Measurements from ENCODE around the gene NAV2.

Gene NAV2

DNA sequence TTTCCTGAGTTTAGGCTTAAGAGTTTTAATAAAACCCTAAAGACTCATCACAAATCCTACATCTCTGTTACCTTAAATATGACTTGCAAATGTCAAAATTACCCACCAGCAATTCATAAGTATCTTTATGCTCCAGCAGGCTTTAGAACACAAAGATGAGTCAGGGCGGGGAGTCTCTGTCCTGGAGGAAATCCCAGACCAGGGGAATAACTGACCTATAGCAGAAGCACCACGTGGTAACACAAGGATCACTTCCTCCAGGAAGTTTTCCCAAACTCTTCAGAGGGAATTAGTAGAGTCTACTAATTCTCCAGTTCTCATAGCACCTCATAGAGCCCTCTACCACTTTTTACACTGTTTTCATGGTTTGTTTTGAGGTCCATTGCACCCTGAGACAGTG is 217.0 kb downstream of the NAV2 start:
- no peak for DNase-seq (ENCODE audit: low read depth)
- TF ChIP-seq, protein P1, sequence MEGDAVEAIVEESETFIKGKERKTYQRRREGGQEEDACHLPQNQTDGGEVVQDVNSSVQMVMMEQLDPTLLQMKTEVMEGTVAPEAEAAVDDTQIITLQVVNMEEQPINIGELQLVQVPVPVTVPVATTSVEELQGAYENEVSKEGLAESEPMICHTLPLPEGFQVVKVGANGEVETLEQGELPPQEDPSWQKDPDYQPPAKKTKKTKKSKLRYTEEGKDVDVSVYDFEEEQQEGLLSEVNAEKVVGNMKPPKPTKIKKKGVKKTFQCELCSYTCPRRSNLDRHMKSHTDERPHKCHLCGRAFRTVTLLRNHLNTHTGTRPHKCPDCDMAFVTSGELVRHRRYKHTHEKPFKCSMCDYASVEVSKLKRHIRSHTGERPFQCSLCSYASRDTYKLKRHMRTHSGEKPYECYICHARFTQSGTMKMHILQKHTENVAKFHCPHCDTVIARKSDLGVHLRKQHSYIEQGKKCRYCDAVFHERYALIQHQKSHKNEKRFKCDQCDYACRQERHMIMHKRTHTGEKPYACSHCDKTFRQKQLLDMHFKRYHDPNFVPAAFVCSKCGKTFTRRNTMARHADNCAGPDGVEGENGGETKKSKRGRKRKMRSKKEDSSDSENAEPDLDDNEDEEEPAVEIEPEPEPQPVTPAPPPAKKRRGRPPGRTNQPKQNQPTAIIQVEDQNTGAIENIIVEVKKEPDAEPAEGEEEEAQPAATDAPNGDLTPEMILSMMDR (IDR thresholded peaks at IDR 0.05; ENCODE audit: insufficient read depth, low read depth, low read length, missing control alignments): no peak
- no peak overlapping the region for H3K4me3 ChIP-seq (ENCODE audit: low read depth, low read length)

DNA sequence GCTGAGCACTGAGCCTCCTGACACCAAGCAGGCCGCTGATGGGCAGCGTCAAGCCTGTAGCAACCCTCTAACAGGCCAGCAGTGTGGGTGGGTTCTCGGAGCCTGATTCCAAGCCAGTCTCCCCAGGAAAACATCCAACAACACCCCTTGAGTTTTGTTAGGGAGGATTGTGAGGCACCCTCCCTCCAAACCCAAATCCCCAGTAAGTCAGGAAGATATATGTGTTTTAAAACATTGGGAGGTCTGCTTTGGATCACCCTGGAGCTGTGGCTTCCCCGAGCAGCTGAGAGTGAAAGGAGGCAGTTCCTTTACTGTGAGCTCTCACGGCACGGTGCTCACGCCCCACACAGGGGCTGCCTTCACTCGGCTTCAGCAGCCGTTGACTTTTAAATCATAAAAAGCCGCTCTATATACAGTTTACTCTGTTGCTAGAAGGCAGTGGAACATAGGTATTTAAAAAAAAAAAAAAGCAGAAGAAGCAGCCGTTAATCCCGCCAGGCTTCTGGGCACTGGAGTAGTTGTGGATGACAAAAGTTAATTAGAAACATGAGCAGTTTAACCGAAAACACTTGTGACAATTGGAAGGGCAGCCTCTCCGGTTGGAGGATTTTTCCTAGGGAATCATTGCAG is 218.6 kb downstream of the NAV2 start:
- TF ChIP-seq, protein P1 (IDR thresholded peaks at IDR 0.05; ENCODE audit: insufficient read depth, low read depth, low read length, missing control alignments): no peak
- no peak overlapping the region for H3K4me3 ChIP-seq (ENCODE audit: low read depth, low read length)
- DNase-seq (ENCODE audit: low read depth): no peak

DNA sequence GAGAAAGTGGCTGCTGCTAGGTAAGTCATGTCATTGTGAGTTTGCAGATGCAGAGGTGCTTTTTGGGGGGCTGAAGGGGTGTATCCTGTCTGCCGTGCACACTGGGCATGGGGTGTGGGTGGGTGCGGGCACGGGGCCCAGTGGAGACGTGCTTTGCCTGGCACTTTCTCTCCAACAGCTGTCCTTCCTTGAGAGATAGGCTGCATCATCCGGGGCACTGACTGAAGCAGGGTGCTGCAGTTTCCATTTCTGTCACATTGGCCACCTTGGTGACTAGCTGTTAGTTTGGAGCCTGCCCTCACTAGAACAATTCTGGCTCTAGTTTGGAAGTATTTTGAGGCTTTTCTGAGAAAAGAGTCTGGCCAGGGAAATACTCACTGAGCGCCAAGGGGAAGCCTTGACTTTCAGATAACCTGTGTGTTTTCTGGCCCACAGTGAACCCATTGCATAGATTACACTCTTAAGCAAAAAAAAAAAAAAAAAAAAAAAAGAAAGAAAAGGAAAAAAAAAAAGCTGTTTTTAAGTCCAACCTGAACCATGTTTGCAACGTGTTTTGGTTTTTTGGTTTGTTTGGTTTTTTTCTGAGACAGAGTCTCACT is 219.2 kb downstream of the NAV2 start:
- TF ChIP-seq, protein P1 (IDR thresholded peaks at IDR 0.05; ENCODE audit: insufficient read depth, low read depth, low read length, missing control alignments): no peak
- DNase-seq (ENCODE audit: low read depth): no peak
- no peak overlapping the region for H3K4me3 ChIP-seq (ENCODE audit: low read depth, low read length)

DNA sequence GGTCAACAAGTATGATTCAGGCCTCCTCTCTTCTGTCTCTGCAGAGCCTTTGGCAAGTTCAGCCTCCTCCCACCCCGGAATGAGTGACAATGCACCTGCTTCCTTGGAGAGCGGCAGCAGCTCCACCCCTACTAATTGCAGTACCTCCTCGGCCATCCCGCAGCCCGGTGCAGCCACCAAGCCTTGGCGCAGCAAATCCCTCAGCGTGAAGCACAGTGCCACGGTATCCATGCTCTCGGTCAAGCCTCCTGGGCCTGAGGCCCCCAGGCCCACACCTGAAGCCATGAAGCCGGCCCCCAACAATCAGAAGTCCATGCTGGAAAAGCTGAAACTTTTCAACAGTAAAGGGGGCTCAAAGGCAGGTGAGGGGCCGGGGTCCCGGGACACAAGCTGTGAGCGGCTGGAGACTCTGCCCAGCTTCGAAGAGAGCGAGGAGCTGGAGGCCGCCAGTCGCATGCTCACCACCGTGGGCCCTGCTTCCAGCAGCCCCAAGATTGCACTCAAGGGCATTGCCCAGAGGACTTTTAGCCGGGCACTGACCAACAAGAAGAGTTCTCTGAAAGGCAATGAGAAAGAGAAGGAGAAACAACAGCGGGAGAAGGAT is 220.6 kb downstream of the NAV2 start:
- no peak overlapping the region for H3K4me3 ChIP-seq (ENCODE audit: low read depth, low read length)
- TF ChIP-seq, protein P1 (IDR thresholded peaks at IDR 0.05; ENCODE audit: insufficient read depth, low read depth, low read length, missing control alignments): no peak
- no peak for DNase-seq (ENCODE audit: low read depth)

DNA sequence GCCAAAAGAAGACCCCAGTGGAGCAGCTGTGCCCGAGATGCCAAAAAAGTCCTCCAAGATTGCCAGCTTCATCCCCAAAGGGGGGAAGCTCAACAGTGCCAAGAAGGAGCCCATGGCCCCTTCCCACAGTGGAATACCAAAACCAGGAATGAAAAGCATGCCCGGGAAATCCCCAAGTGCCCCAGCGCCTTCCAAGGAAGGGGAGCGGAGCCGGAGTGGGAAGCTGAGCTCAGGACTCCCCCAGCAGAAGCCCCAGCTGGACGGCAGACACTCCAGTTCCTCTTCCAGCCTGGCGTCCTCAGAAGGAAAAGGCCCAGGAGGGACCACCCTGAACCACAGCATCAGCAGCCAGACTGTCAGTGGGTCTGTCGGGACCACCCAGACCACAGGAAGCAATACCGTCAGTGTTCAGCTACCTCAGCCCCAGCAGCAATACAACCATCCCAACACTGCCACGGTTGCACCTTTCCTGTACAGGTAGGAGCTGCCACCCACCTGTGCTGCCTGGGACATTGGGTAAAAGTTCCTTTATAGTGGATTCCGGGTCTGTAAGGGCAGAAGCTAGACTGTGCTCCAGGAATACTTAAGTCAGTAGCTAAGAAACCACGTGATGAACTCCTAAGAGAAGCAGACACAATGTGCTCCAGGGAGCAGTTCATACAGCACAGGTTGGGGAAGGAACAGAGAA is 221.3 kb downstream of the NAV2 start:
- H3K4me3 ChIP-seq (ENCODE audit: low read depth, low read length): no peak overlapping the region
- TF ChIP-seq, protein P1 (IDR thresholded peaks at IDR 0.05; ENCODE audit: insufficient read depth, low read depth, low read length, missing control alignments): no peak
- DNase-seq (ENCODE audit: low read depth): no peak

DNA sequence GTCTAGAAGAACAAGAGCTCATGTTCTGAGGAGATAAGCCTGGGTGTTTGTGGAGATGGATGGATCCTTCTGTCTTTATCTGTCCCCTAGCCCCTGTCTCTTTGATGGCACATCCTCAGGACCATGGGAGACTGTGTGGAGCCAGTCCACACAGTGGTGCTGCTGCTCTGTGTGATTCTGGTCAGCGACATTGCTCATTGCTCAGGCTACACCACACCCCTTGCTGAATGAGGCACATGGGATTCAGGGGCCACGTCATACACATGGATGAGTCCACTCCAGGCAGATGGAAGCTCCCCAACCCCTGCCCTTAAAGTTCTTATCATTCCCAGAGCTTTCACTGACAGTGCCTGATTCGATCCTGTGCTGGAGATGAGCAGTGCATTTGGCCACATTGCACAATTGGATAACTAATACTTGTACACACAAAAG is 222.2 kb downstream of the NAV2 start:
- no peak for DNase-seq (ENCODE audit: low read depth)
- TF ChIP-seq, protein P1 (IDR thresholded peaks at IDR 0.05; ENCODE audit: insufficient read depth, low read depth, low read length, missing control alignments): no peak
- H3K4me3 ChIP-seq (ENCODE audit: low read depth, low read length): no peak overlapping the region
